ENCODE data around the gene NFATC2IP. TPM values are rescaled to one million over a fixed set of nuclear protein-coding genes. Genes with fewer than 3 reads are reported as not detected.

The NFATC2IP gene
- total RNA-seq, 1 donor from 2014 or later = 32.6 TPM

- no peak overlapping the region for H3K27ac Mint-ChIP-seq (ENCODE audit: unreplicated experiment)
- H3K4me3 ChIP-seq (ENCODE audit: insufficient read depth, low read depth, low read length) = no peak overlapping the region
- H3K4me1 Mint-ChIP-seq (ENCODE audit: low read depth, unreplicated experiment) = no peaks in the 10 kb centered on the region
- no peaks in the 10 kb centered on the region for H3K79me2 ChIP-seq (ENCODE audit: insufficient read depth, low read length)
- no peak overlapping the region for H3K9ac ChIP-seq (ENCODE audit: low read length)
- peaks cover 4% of the 10 kb centered on the region for H3K4me1 ChIP-seq (ENCODE audit: insufficient read depth, low read length)
- H3K27me3 ChIP-seq (ENCODE audit: insufficient read depth, low read length) = no peaks in the 10 kb centered on the region
- H3K9me3 ChIP-seq (ENCODE audit: insufficient read depth, low read depth, low read length) = no peaks in the 10 kb centered on the region
- H3K4me2 ChIP-seq (ENCODE audit: low read length) = no peak overlapping the region
- H3K27me3 Mint-ChIP-seq (ENCODE audit: low read depth, unreplicated experiment) = peaks cover 19% of the 10 kb centered on the region
- H3K36me3 ChIP-seq (ENCODE audit: insufficient read depth, low read length) = no peaks in the 10 kb centered on the region
- no peak overlapping the region for H3K27ac ChIP-seq (ENCODE audit: low read depth, low read length)
- no peaks in the 10 kb centered on the region for H4K20me1 ChIP-seq (ENCODE audit: insufficient read depth, low read length)
- H2AFZ ChIP-seq (ENCODE audit: low read depth, low read length) = no peak overlapping the region
- H3K9me3 Mint-ChIP-seq (ENCODE audit: unreplicated experiment) = peaks cover 2% of the 10 kb centered on the region
- TF ChIP-seq CTCF (IDR thresholded peaks at IDR 0.05; ENCODE audit: insufficient read depth, low read depth, low read length) = no peak
- no peak for TF ChIP-seq EZH2 (IDR thresholded peaks at IDR 0.05; ENCODE audit: insufficient read depth, low read length)
- no peak overlapping the region for H3K4me3 Mint-ChIP-seq (ENCODE audit: unreplicated experiment)
- H3K36me3 Mint-ChIP-seq (ENCODE audit: low read depth, unreplicated experiment) = no peaks in the 10 kb centered on the region
- DNase-seq (ENCODE audit: low read depth) (no peak), FAIRE-seq (no peak)
Measured at GRCh38 chr16:29009838-29010166, 59.1 kb downstream of the NFATC2IP start.

DNA sequence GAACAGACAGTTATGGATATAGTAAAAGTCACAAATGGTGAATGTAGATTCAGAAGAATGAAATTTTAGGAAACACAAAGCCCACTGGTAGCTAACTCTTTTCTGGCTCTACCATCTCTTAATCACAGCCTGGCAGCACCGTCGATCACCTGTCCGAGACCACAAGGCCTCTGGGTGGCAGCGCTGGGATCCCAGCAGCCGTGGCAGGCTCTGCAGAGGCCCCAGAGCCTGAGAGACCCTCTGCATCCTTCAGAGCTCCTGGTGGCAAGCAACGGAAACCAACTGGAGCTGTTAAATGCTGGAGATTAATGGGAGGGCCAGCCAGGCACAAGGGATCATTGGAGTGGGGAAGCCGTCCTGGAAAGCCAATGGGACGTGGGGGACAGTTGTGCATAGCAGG lies 60.4 kb downstream of the NFATC2IP start:
- peaks cover 11% of the 10 kb centered on the region for H3K27me3 Mint-ChIP-seq (ENCODE audit: low read depth, unreplicated experiment)
- H2AFZ ChIP-seq (ENCODE audit: low read depth, low read length) = no peak overlapping the region

More for the DNA sequence above, 60.4 kb downstream of the NFATC2IP start:
- H3K4me3 Mint-ChIP-seq (ENCODE audit: unreplicated experiment) = no peak overlapping the region
- Histone ChIP-seq H3K9me3 (ENCODE audit: insufficient read depth, low read depth, low read length) (no peaks in the 10 kb centered on the region), H3K4me2 (ENCODE audit: low read length) (no peak overlapping the region), H3K4me1 (ENCODE audit: insufficient read depth, low read length) (peaks cover 4% of the 10 kb centered on the region), H3K27ac (ENCODE audit: low read depth, low read length) (no peak overlapping the region), H4K20me1 (ENCODE audit: insufficient read depth, low read length) (no peaks in the 10 kb centered on the region), H3K9ac (ENCODE audit: low read length) (no peak overlapping the region), H3K79me2 (ENCODE audit: insufficient read depth, low read length) (no peaks in the 10 kb centered on the region), H3K27me3 (ENCODE audit: insufficient read depth, low read length) (no peaks in the 10 kb centered on the region), H3K4me3 (ENCODE audit: insufficient read depth, low read depth, low read length) (no peak overlapping the region), H3K36me3 (ENCODE audit: insufficient read depth, low read length) (no peaks in the 10 kb centered on the region)
- H3K36me3 Mint-ChIP-seq (ENCODE audit: low read depth, unreplicated experiment) = no peaks in the 10 kb centered on the region
- no peak for FAIRE-seq
- DNase-seq (ENCODE audit: low read depth) = no peak
- H3K4me1 Mint-ChIP-seq (ENCODE audit: low read depth, unreplicated experiment) = no peaks in the 10 kb centered on the region
- H3K27ac Mint-ChIP-seq (ENCODE audit: unreplicated experiment) = no peak overlapping the region
- TF ChIP-seq EZH2 (IDR thresholded peaks at IDR 0.05; ENCODE audit: insufficient read depth, low read length) = no peak
- TF ChIP-seq CTCF (IDR thresholded peaks at IDR 0.05; ENCODE audit: insufficient read depth, low read depth, low read length) = no peak
- H3K9me3 Mint-ChIP-seq (ENCODE audit: unreplicated experiment) = no peaks in the 10 kb centered on the region

Measured in astrocyte (in vitro differentiated cells and primary cell).